Measurements from ENCODE around the gene PHF10. TPM values are rescaled to one million over a fixed set of nuclear protein-coding genes. Genes with fewer than 3 reads are reported as not detected.

Gene PHF10
- total RNA-seq, 1 donor from 2014 or later = 45.7 TPM

DNA sequence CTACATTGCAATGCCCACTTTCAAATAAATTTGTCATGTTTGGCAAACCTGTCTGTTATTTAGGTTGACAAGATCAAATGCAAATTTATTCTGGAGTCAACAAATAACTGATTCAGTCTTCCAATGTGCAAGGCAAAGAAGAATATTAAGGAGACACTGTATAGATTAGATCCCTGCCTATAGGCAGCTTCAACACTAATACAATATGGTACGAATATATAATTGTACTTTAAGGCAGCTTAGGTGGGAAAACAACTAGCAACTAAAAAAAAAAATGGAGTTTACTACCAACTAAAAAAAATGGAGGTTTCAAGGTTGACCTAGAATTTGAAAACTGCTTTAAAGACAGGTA lies 1.7 kb upstream of the PHF10 start:
- intact Hi-C loops (cut with DNase I) = no loop called here
- no peak overlapping the region for H3K27ac ChIP-seq
- no peak for ATAC-seq
- H3K27me3 ChIP-seq (ENCODE audit: low read depth) = no peaks in the 10 kb centered on the region
- H3K4me1 ChIP-seq = peaks cover 23% of the 10 kb centered on the region
- TF ChIP-seq, protein P1, sequence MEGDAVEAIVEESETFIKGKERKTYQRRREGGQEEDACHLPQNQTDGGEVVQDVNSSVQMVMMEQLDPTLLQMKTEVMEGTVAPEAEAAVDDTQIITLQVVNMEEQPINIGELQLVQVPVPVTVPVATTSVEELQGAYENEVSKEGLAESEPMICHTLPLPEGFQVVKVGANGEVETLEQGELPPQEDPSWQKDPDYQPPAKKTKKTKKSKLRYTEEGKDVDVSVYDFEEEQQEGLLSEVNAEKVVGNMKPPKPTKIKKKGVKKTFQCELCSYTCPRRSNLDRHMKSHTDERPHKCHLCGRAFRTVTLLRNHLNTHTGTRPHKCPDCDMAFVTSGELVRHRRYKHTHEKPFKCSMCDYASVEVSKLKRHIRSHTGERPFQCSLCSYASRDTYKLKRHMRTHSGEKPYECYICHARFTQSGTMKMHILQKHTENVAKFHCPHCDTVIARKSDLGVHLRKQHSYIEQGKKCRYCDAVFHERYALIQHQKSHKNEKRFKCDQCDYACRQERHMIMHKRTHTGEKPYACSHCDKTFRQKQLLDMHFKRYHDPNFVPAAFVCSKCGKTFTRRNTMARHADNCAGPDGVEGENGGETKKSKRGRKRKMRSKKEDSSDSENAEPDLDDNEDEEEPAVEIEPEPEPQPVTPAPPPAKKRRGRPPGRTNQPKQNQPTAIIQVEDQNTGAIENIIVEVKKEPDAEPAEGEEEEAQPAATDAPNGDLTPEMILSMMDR (IDR thresholded peaks at IDR 0.05) = no peak
- H3K4me3 ChIP-seq = no peak overlapping the region
- DNase-seq = no peak
- no peaks in the 10 kb centered on the region for H3K36me3 ChIP-seq
- no peaks in the 10 kb centered on the region for H3K9me3 ChIP-seq

DNA sequence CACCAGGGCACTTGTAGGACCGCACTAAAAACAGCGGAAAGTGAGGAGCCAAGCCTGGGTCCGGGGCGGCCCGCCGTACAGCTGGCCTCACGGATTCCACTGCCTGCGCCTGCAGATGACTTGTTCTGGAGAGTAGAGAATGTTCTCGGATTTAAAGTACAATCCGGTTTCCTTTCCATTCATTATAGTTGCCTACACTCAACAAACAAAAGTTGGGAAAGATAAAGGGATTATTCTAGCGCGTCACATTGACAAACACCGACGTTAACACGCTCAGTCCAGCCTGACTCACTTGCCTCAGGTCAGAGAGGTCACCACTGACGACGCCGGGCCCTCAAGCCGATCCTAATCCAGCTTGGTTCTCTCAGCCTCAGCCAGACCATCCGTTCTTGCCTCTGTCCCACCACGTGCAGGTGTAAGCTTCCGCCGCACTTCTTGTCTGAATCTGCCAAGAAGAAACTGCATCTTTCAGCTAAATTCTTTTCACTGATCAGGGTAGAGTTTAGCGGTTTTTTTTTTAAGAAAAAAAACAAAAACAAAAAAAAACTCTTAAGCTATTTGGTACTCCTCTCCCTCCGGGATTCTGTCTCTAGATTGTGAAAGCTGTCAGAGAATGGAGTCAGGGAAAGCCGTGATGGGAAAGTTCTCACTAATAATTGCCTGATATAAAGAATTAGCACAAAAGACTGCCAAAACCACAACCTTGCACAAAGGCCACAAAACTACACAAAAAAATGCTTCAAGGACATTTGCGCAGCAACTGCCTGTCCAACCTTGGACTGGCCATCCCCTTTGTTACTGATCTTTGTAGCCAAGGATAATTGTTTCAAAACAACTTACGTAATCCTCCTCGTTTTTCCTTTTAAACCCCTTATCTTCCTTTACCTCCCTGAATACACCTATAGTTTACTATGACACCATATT lies 1.1 kb upstream of the PHF10 start:
- peak; percentile 73 to 74 for ATAC-seq
- TF ChIP-seq, protein P1 (IDR thresholded peaks at IDR 0.05) = no peak
- intact Hi-C loops (cut with DNase I) = no loop called here

GRCh38 chr6:169723991-169724493 lies 258 bp downstream of the PHF10 start:
- Histone ChIP-seq H3K36me3 (peaks cover 1% of the 10 kb centered on the region), H3K9me3 (no peaks in the 10 kb centered on the region), H3K4me1 (peaks cover 24% of the 10 kb centered on the region), H3K27ac (peak overlapping the region; percentile 80), H3K27me3 (ENCODE audit: low read depth) (no peaks in the 10 kb centered on the region), H3K4me3 (peak overlapping the region; percentile 68)
- intact Hi-C loops (cut with DNase I) = no loop called here
- DNase-seq (peak; percentile 58), ATAC-seq (peak; percentile 4 to 33)
- TF ChIP-seq, protein P1 (IDR thresholded peaks at IDR 0.05) = no peak

More for the DNA sequence above, 1.1 kb upstream of the PHF10 start:
- Histone ChIP-seq H3K9me3 (no peaks in the 10 kb centered on the region), H3K4me1 (peaks cover 24% of the 10 kb centered on the region), H3K27me3 (ENCODE audit: low read depth) (no peaks in the 10 kb centered on the region), H3K4me3 (peak overlapping the region; percentile 68), H3K36me3 (no peaks in the 10 kb centered on the region), H3K27ac (peak overlapping the region; percentile 89)
- DNase-seq = peak; percentile 67

- TF ChIP-seq, protein P1 (IDR thresholded peaks at IDR 0.05) = no peak
- intact Hi-C loops (cut with DNase I) = no loop called here
- H3K27ac ChIP-seq = peak overlapping the region; percentile 88
- no peaks in the 10 kb centered on the region for H3K9me3 ChIP-seq
- ATAC-seq (peak; percentile 77 to 78), DNase-seq (peak; percentile 85)
- peaks cover 8% of the 10 kb centered on the region for H3K36me3 ChIP-seq
- H3K4me3 ChIP-seq = peak overlapping the region; percentile 73
- no peaks in the 10 kb centered on the region for H3K27me3 ChIP-seq (ENCODE audit: low read depth)
- H3K4me1 ChIP-seq = peaks cover 24% of the 10 kb centered on the region
Measured at GRCh38 chr6:169723200-169723909, 945 bp downstream of the PHF10 start.

GRCh38 chr6:169722362-169723199 lies 1.7 kb downstream of the PHF10 start:
- Histone ChIP-seq H3K9me3 (no peaks in the 10 kb centered on the region), H3K4me3 (peak overlapping the region; percentile 73), H3K27ac (peak overlapping the region; percentile 88), H3K36me3 (peaks cover 15% of the 10 kb centered on the region), H3K4me1 (peaks cover 24% of the 10 kb centered on the region), H3K27me3 (ENCODE audit: low read depth) (no peaks in the 10 kb centered on the region)
- DNase-seq = peak; percentile 64
- intact Hi-C loops (cut with DNase I) = no loop called here
- TF ChIP-seq, protein P1 (IDR thresholded peaks at IDR 0.05) = no peak
- peak; percentile 62 to 64 for ATAC-seq

Data from lower lobe of right lung (tissue), 2 donors.